Memory B cell (primary cell): ENCODE data around the gene LSAMP.

Source experiments
- ATAC-seq: fragments of 150-1000 bp; cut with Tn5 transposase; 2 replicates; pipeline ENCODE4 v1.10.0; 2021; ENCODE audit warnings: low read depth, mild to moderate bottlenecking, moderate library complexity
- DNase-seq, 2 donors: peaks; one replicate each; pipeline ENCODE4 v3.0.0; 2022; ENCODE audit warnings: low spot score in 2 of 2
- H3K27ac Mint-ChIP-seq: one replicate; pipeline ENCODE4 v1.8.0; 2022; ENCODE audit warnings: mild to moderate bottlenecking, moderate library complexity, mixed read lengths
- H3K27me3 Mint-ChIP-seq: one replicate; pipeline ENCODE4 v1.8.0; 2022; ENCODE audit warnings: mixed read lengths
- H3K36me3 Mint-ChIP-seq: one replicate; pipeline ENCODE4 v1.8.0; 2022; ENCODE audit warnings: mild to moderate bottlenecking, mixed read lengths
- H3K4me1 Mint-ChIP-seq: one replicate; pipeline ENCODE4 v1.8.0; 2022; ENCODE audit warnings: mixed read lengths
- H3K4me3 Mint-ChIP-seq: one replicate; pipeline ENCODE4 v1.8.0; 2022; ENCODE audit warnings: mild to moderate bottlenecking, moderate library complexity, mixed read lengths
- H3K9me3 Mint-ChIP-seq: one replicate; pipeline ENCODE4 v1.8.0; 2022; ENCODE audit warnings: mixed read lengths

The LSAMP gene

DNA sequence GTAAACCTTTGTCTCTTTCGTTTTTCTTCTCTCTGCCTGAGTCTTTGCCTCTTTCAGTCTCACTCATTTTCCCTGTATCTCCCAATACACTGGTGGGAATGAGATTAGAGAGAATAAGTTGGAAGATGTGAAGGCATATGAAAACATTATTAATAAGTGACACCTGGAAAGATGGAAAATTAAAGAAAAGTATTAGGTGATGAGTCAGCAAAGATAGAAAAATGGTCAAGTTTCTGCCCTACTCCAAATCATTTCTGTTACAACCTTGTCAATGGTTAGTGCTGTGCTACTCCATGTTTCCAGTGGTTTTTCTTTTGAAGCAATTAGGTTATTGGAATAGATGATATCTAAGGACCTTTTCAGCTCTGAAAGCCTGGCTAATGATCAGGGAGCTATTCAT lies 252.8 kb downstream of the LSAMP start:
- Mint-ChIP-seq H3K36me3 (no peaks in the 10 kb centered on the region), H3K27me3 (no peaks in the 10 kb centered on the region), H3K9me3 (peaks cover 1% of the 10 kb centered on the region), H3K27ac (no peak overlapping the region), H3K4me3 (no peak overlapping the region), H3K4me1 (no peaks in the 10 kb centered on the region)
- no peak for ATAC-seq
- DNase-seq: no peak

- peaks cover 1% of the 10 kb centered on the region for H3K9me3 Mint-ChIP-seq
- no peak overlapping the region for H3K4me3 Mint-ChIP-seq
- H3K4me1 Mint-ChIP-seq: no peaks in the 10 kb centered on the region
- H3K27me3 Mint-ChIP-seq: peaks cover 2% of the 10 kb centered on the region
- no peak for DNase-seq
- H3K36me3 Mint-ChIP-seq: no peaks in the 10 kb centered on the region
- H3K27ac Mint-ChIP-seq: no peak overlapping the region
- ATAC-seq: no peak
These were observed 253.9 kb downstream of the LSAMP start for GRCh38 chr3:116191409-116191808.

- Mint-ChIP-seq H3K36me3 (no peaks in the 10 kb centered on the region), H3K27me3 (peaks cover 2% of the 10 kb centered on the region), H3K9me3 (no peaks in the 10 kb centered on the region), H3K27ac (no peak overlapping the region), H3K4me3 (no peak overlapping the region), H3K4me1 (no peaks in the 10 kb centered on the region)
- DNase-seq: no peak
- no peak for ATAC-seq
These were observed 255.2 kb downstream of the LSAMP start for GRCh38 chr3:116190095-116190494.

- H3K4me1 Mint-ChIP-seq: no peaks in the 10 kb centered on the region
- ATAC-seq (no peak), DNase-seq (no peak)
- H3K27ac Mint-ChIP-seq: no peak overlapping the region
- H3K36me3 Mint-ChIP-seq: no peaks in the 10 kb centered on the region
- peaks cover 2% of the 10 kb centered on the region for H3K27me3 Mint-ChIP-seq
- H3K9me3 Mint-ChIP-seq: no peaks in the 10 kb centered on the region
- H3K4me3 Mint-ChIP-seq: no peak overlapping the region
These were observed 257.0 kb downstream of the LSAMP start for GRCh38 chr3:116188231-116188785.

DNA sequence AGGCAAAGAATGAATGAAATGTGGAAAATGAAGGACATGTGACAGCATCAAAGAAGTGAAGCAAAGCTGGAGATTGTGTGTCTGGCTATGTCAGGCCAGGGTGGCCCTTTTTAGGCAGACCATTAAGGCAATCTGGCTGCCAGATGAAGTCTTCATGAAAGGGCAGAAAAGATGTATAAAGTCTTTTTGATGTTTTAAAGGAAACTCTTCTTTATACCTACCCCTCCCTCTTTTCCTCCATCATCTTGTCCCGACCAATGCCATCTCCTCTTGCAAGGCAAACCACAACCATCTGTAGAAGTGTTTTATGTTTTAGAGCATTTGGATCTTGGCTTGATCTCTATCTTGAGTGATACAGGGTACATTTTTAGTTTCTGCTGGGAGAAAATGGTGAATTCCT lies 259.2 kb downstream of the LSAMP start:
- Mint-ChIP-seq H3K27me3 (peaks cover 2% of the 10 kb centered on the region), H3K27ac (no peak overlapping the region), H3K4me3 (no peak overlapping the region), H3K9me3 (no peaks in the 10 kb centered on the region), H3K4me1 (no peaks in the 10 kb centered on the region), H3K36me3 (no peaks in the 10 kb centered on the region)
- DNase-seq (no peak), ATAC-seq (no peak)

GRCh38 chr3:116181159-116181558 lies 264.1 kb downstream of the LSAMP start:
- H3K27me3 Mint-ChIP-seq: no peaks in the 10 kb centered on the region
- H3K36me3 Mint-ChIP-seq: no peaks in the 10 kb centered on the region
- no peaks in the 10 kb centered on the region for H3K9me3 Mint-ChIP-seq
- no peak overlapping the region for H3K27ac Mint-ChIP-seq
- H3K4me1 Mint-ChIP-seq: no peaks in the 10 kb centered on the region
- ATAC-seq (no peak), DNase-seq (no peak)
- H3K4me3 Mint-ChIP-seq: no peak overlapping the region

- Mint-ChIP-seq H3K4me3 (no peak overlapping the region), H3K4me1 (no peaks in the 10 kb centered on the region), H3K9me3 (no peaks in the 10 kb centered on the region), H3K27me3 (no peaks in the 10 kb centered on the region), H3K36me3 (no peaks in the 10 kb centered on the region), H3K27ac (no peak overlapping the region)
- DNase-seq: no peak
- no peak for ATAC-seq
These were observed 266.2 kb downstream of the LSAMP start for GRCh38 chr3:116179091-116179490.

- no peak for ATAC-seq
- H3K4me3 Mint-ChIP-seq: no peak overlapping the region
- H3K4me1 Mint-ChIP-seq: no peaks in the 10 kb centered on the region
- no peak for DNase-seq
- H3K9me3 Mint-ChIP-seq: no peaks in the 10 kb centered on the region
- H3K27me3 Mint-ChIP-seq: no peaks in the 10 kb centered on the region
- H3K36me3 Mint-ChIP-seq: no peaks in the 10 kb centered on the region
- H3K27ac Mint-ChIP-seq: no peak overlapping the region
These were observed 268.2 kb downstream of the LSAMP start for GRCh38 chr3:116176974-116177555.

- Mint-ChIP-seq H3K9me3 (no peaks in the 10 kb centered on the region), H3K4me1 (no peaks in the 10 kb centered on the region), H3K27me3 (peaks cover 3% of the 10 kb centered on the region), H3K36me3 (no peaks in the 10 kb centered on the region), H3K27ac (no peak overlapping the region), H3K4me3 (no peak overlapping the region)
- ATAC-seq (no peak), DNase-seq (no peak)
These were observed 279.2 kb downstream of the LSAMP start for GRCh38 chr3:116166121-116166520.

DNA sequence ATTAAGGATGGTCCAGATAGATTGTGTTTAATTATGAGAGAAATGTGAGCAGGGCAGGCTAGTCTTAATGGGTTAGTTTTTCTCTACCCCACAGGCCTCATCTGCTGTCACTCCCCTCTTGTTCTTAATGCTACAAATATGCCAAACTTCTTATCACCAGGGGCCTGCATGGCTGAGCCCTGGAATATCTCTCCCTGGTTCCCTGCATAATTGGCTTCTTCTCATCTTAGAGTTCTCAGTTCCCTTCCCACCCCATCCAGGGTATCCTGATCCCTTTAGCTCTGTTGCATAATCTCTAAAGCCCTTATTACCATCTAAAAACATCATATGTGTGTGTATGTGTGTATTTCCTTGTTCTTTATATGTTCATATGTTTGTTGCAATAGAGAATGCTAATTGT lies 279.6 kb downstream of the LSAMP start:
- Mint-ChIP-seq H3K9me3 (no peaks in the 10 kb centered on the region), H3K4me3 (no peak overlapping the region), H3K4me1 (no peaks in the 10 kb centered on the region), H3K27ac (no peak overlapping the region), H3K27me3 (peaks cover 3% of the 10 kb centered on the region), H3K36me3 (no peaks in the 10 kb centered on the region)
- no peak for DNase-seq
- no peak for ATAC-seq

- DNase-seq: no peak
- Mint-ChIP-seq H3K4me3 (no peak overlapping the region), H3K27ac (no peak overlapping the region), H3K27me3 (peaks cover 3% of the 10 kb centered on the region), H3K4me1 (no peaks in the 10 kb centered on the region), H3K9me3 (no peaks in the 10 kb centered on the region), H3K36me3 (no peaks in the 10 kb centered on the region)
- ATAC-seq: no peak
These were observed 280.2 kb downstream of the LSAMP start for GRCh38 chr3:116165135-116165534.

DNA sequence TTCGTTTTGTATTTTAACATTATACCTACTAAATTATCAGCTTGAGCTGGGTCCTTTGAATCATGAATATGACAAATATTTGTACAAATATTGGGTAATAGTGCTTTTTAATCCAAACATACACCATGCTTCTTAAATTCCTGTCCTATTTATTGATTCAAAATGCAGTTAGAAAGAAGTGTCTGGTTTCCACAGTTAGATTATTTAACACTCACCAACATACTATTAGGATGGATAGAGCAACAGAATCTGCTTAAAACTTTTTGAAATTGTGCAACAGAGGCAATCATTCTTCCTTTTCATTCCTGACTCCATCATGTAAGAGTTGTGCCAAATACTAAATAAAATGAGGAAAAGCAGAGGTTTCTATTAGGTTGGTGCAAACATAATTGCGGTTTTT lies 281.2 kb downstream of the LSAMP start:
- no peaks in the 10 kb centered on the region for H3K4me1 Mint-ChIP-seq

GRCh38 chr3:116161575-116162525 lies 283.4 kb downstream of the LSAMP start:
- H3K27me3 Mint-ChIP-seq: peaks cover 2% of the 10 kb centered on the region
- no peaks in the 10 kb centered on the region for H3K4me1 Mint-ChIP-seq
- H3K9me3 Mint-ChIP-seq: no peaks in the 10 kb centered on the region
- H3K36me3 Mint-ChIP-seq: no peaks in the 10 kb centered on the region
- DNase-seq (no peak), ATAC-seq (no peak)
- no peak overlapping the region for H3K27ac Mint-ChIP-seq
- no peak overlapping the region for H3K4me3 Mint-ChIP-seq

More for the DNA sequence above, 281.2 kb downstream of the LSAMP start:
- H3K4me3 Mint-ChIP-seq: no peak overlapping the region
- H3K9me3 Mint-ChIP-seq: no peaks in the 10 kb centered on the region
- peaks cover 3% of the 10 kb centered on the region for H3K27me3 Mint-ChIP-seq
- ATAC-seq (no peak), DNase-seq (no peak)
- H3K36me3 Mint-ChIP-seq: no peaks in the 10 kb centered on the region
- no peak overlapping the region for H3K27ac Mint-ChIP-seq

DNA sequence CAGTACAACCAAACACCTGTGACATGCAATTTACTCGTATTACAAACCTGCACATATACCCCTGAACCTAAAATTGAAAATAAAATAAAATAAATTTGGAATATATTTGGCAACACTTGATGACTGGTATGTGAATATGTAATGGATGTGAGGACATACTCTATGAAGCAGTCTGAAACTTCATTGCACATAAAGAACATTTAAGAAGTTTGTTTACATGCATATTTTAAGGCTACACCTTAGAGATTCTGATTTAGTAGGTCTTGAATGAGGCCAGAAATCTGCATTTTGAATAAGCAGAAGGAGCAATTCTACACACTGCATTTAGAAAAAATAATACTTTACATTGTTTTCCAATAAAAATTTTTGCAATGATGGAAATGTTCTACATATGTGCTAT lies 284.7 kb downstream of the LSAMP start:
- Mint-ChIP-seq H3K9me3 (no peaks in the 10 kb centered on the region), H3K27ac (no peak overlapping the region), H3K27me3 (peaks cover 2% of the 10 kb centered on the region), H3K36me3 (no peaks in the 10 kb centered on the region), H3K4me1 (no peaks in the 10 kb centered on the region), H3K4me3 (no peak overlapping the region)
- no peak for DNase-seq
- ATAC-seq: no peak
